HG03521 (cell line): ENCODE results near the gene DNAJC17.

Source experiments
- ATAC-seq: cut with Tn5 transposase; IDR thresholded peaks from one replicate; pipeline ENCODE4 v1.9.1; 2021; ENCODE audit warnings: mild to moderate bottlenecking, moderate library complexity; ENCODE audit not compliant: unreplicated experiment

Gene DNAJC17

DNA sequence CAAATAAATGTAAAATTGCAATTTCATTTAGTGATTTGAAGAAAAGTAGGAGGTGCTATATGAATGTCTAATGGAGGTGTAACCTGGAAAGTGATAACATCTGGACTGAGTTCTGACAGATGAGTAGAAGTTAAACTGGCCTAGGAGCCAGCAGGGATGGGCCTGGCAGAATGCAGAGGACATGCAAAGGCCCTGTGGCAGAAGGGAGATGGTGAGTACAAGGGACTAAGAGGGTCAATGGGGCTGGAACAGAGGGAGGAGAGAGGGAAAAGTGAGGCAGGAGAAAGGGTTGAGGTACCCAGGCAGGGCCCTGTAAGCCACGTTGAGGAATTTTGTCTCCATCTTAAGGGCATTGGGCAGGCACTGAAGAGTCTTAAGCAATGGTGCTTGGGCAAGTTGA, 24.6 kb upstream of the DNAJC17 start:
- no peak for ATAC-seq

DNA sequence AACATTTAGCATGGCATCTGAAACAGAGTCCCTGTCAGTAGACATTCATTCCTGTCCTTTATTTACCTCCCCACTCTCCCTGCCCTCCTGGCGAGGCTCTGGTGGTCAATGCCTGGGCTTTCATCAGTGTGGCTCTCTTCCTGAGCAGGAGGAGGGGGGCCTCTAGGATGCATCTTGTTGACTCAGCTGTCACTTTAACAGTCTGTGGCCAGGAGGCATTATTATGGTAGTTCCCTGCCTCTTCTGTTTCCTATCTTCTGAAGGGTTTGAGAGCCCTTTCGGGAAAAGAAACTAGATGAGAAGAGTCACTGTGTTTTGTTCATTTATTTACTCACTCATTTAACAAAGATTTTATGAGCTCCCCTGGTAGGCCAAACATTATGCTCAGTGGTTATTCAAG, 23.6 kb upstream of the DNAJC17 start:
- no peak for ATAC-seq

DNA sequence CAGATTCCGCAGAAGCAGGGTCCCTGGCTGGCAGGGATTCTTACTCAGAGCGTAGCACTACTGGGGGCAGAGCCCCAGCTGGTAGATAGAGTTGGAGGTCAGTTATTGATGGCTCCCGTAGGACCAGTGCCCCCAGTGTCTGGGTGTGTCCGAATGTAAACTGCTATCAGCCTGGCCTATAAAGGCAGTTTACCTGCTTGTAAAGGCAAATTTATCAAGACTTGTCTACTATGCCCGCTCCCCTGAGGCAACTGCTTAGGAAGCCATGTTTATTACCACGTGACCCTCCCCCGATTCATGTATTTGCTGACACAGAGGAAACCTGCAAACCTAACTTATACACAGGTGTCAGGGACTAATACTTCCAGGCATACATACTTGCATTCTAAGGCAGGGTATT, 21.8 kb upstream of the DNAJC17 start:
- no peak for ATAC-seq

DNA sequence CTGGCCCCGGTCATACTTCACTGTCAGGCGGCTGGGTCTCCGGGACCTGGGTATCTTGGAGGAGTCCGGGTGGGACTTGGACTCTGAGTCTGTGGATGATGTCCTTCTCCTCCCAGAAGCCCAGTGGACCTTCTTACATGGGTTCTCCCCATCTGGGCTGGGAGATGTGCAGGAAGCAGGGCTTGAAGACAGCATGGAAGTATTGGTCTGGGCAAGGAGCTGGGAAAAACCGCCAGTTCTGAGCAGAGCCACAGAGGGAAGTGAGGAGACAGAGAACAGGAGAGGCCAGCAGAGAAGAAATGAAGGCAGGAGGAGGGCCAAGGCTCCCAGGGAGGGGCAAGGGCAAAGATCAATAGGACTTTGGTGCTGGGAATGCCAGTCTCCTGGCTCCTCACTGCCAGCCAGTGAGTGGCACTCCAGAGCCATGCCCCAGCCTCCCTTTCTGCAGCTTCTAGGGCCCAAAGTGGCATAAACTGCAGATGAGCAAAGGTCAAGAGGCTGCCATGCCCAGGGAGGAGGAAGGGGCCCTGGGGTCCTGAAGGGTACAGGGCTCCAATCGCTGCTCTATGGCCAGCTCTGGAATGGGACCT, 21.3 kb upstream of the DNAJC17 start, which contains the start of gene PPP1R14D:
Gene PPP1R14D (minus strand): TSS at position 262 of the 590 bp plus-strand sequence. CDS start 67 bp downstream, at position 195.
- ATAC-seq = no peak

DNA sequence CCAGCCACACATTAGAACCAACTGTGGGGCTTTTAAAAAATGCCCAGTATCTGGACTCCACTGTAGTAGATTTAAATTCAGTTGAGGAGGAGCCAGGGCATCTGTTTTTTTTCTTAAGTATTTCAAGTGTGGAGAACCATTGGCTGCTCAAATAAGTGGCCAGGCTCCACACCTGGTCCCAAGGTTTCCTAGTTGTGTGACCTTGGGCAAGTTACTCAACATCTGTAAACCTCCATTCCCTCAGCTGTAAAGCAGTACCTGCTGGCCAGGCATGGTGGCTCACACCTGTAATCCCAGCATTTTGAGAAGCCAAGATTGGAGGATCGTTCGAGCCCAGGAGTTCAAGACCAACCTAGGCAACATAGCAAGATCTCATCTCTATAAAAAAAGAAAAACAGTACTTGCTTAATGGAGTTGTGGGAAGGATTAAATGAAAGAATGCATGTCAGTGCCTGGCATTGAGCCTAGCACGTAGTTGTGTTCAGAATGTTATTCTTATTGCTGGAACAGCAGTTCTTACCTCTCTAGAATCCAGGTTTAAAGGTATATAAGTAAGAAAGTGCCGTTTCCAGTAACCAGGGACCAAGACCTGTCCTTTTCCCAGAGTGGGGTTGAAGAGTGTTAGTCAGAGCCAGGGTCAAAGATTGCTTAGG, 19.3 kb upstream of the DNAJC17 start:
- no peak for ATAC-seq

DNA sequence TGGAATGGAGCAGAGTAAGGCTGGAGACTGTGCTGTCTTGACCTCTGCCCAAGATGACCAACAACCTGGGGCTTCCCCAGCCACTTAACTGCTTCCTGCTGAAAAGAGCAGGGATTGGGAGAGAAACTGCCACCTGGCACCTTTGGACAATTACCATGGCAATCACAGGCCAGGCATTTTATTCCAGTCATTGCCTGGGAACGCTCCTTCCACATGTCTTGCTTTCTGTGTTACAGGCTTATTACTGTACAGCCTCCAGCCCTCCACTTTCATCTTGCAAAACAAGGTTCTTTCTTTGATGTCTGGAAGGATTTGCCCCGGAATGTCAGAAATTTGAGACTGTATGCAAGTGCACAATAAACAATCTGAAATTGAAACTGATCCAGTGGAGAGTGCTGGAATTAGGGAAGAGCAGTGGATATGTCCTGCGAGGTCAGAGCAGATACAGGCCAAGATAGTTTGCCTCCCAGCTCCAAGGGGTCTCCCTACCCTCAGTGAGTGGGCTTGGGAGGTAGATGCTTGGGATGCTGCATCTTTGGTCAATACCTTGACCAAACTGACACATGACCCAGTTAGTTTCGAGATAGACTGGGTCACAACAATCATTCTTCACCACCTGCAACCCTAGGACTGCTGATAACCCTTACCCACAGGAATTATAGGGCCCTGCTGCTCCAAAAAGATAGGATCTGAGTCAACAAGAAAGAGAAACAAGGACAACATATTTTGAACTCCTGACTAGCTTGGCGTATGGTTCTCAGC, 18.6 kb upstream of the DNAJC17 start:
- no peak for ATAC-seq

DNA sequence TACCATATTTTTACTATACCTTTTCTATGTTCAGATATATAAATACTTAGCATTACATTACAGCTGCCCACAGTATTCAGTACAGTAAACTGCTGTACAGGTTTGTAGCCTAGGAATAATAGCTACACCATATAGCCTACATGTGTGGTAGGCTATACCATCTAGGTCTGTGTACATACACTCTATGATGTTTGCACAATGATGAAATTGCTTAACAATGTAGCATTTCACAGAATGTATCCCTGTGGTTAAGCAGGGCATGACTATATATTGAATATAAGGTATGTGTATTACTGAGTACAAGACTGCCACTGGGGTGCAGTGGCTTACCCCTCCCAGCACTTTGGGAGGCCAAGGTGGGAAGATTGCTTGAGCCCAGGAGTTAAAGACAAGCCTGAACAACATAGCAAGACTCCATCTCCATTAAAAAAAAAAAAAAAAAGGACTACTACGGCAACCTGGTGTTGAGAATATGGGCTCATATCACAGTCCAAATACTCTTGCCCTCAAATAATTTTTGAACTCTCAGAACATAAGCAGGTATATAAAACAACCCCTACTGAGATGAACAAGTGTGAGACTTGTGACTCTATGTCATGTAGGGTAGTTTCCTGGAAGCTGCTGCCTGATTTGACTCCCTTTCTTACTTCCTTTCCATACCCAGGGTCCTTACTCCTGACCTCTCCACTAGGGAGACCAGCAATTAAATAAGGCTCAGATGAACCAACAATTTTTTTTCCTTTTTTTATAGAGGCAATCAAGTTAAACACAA, 16.5 kb upstream of the DNAJC17 start:
- ATAC-seq = no peak

DNA sequence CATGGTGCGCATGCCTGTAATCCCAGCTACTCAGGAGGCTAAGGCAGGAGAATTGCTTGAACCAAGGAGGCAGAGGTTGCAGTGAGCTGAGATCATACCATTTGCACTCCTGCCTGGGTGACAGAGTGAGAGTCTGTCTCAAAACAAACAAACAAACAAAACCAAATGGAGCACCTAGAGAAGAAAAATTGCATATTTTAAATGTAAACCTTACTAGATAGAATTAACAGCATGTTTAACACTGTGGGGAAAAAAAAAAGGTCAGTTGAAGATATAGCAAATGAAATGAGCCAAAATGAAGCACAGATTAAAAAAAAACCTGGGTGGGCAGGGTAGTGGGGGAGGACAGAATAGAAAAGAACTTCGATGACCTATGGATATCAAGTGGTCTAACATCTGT, 13.9 kb upstream of the DNAJC17 start:
- no peak for ATAC-seq

DNA sequence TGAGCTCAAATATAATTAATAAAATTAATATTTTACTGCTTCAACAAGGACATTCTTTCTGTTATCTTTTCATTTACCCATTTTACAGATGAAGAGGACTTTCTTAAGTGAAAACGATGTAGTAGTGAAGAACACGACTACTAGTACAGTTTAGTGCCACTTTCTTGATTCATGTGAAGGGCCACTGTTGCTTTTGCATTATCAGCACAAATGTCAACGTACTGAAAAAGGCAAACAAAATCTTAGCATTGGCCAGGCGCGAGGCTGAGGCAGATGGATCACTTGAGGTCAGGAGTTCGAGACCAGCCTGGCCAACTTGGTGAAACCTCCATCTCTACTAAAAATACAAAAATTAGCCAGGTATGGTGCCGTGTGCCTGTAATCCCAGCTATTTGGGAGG, 11.8 kb upstream of the DNAJC17 start:
- no peak for ATAC-seq

DNA sequence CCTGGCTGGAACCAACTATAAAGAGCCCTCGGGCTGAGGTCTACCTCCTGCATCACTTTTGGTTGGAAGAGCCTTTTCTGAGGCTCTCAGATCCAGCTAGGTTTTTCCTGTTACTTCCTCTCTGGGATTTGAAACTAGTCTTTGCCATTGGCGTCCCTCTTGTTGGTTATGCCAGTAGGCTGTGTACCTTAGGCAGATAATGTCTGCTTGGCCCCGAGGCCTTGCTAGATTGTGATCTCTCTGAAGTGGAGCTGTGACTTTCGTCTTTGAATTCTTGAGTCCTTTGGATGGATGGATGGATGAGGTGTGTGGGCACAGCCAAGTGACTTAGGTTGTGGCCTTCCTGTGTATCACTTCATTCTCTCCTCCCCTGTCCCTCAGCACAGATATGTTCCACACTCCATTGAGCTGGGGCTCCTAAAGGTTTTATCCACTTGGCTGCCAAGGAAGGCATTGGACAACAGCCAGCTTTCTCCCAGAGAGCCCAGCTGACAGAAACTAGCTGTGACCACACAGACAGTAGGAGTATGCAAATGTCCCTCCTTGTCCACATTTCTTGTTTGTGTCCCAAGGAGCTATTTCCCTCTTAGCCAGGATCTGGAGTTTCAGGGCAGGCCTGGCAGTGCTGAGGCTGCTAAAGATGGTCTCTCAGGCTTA, 7.9 kb upstream of the DNAJC17 start:
- no peak for ATAC-seq

DNA sequence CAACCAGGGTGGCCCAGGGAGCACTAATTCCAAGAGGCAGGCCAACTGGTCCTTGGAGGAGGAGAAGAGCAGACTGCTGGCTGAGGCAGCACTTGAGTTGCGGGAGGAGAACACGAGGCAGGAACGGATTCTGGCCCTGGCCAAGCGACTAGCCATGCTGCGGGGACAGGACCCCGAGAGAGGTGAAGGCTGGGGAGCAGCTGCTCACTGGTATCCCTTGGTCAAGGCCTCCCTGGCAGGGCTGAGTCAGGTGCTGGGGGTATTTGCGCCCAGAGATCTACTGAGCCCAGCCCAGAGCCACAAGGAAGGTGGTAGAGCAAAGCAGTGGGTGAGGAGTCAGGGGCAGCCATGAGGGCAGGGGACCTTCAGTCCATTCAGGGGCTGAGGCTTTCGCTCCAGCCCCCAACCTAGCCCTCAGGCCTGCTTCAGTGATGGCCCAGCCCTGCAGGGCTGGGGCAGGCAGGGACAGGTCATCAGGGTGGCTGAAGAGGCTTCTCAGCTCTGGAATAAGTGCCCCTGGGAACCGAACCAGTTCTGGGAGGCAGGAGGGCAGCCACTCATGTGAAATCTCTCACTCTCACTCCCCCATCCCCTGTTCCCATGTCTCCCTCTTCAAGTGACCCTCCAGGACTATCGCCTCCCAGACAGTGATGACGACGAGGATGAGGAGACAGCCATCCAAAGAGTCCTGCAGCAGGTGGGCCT, 5.6 kb upstream of the DNAJC17 start:
- ATAC-seq = no peak

DNA sequence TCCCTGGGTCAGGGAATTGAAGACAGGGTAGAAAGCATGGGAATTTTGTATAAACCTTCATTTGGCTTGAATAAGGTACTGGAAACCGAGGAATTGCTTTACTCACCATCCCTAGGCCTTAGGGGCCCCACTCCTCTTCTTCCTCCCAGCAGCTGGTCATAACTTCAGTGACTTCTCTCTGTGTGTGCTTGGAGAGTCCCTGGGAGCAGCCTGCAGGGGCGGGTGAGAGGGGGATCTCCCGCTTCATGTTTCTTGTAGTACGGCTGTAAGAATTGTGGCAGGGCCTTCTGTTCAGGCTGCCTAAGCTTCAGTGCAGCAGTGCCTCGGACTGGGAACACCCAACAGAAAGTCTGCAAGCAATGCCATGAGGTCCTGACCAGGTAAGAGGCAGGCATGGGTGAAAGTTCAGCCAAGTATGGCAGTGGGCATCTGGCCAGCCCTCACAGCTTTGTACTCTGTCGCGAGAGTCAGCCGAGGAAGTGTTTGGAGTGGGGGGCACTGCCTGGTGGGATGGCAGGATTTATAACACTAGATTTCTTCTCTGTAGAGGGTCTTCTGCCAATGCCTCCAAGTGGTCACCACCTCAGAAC, 1.7 kb upstream of the DNAJC17 start:
- ATAC-seq = no peak

DNA sequence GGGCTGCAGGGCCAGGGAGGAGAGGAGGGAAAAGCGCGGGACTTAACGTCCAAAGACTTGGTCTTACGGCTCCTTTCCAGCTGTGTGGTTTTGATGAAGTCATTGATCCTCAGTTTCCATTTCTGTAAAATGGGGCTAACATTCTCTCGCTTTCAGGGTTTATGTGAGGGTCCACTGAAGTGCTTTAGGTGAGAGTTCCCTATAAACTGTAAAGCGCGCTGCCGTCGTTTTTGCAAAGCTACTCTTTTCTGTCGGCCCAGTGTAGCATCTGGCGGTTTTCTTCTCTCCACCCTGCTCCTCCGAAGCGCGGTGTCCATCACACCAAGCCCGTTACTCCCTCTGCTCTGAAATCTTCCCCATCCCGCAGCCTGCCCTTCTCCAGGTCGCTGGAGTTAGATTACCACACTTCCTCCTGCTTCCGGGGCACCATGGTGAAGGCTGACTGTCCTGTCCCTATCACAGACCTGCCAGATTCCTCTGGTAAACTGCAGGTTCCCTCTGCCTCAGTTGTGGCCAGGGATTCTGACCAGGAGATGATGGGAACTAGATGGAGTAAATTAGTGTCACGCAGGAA, 702 bp upstream of the DNAJC17 start:
- no peak for ATAC-seq

DNA sequence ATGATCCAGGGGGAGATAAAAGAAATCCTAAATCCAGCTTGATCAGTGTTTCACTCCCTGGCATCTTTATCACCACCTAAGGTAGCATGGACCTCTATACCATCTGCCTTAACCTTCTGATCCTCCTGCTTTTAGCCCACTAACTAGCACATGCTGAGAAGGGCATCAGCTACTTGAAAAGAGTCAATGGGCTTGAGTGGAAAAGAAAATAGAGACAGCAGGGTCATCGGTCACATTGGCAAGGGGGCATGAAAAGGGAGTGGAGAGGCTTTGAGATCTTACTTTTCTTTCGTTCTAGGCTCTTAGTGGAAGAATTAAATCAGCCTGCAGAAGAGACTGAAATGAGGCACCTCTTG, 623 bp downstream of the DNAJC17 start:
- no peak for ATAC-seq

DNA sequence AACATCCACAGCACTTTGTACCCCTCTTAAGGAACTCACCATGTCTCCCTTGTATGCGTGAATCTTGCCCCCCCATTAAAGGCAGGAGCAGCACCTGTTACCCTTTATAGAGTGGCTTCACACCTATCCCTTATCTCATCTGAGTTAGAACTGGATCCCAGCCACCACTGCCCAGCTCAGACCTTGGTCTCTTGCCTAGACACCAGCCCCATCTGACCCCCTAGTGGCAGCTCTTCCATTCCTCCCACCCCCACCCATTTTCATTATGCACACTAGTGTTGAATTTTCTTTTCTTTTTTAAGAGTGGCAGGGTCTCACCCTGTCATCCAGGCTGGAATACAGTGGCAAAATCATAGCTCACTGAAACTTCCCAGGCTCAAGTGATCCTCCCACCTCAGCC, 3.6 kb downstream of the DNAJC17 start:
- no peak for ATAC-seq

DNA sequence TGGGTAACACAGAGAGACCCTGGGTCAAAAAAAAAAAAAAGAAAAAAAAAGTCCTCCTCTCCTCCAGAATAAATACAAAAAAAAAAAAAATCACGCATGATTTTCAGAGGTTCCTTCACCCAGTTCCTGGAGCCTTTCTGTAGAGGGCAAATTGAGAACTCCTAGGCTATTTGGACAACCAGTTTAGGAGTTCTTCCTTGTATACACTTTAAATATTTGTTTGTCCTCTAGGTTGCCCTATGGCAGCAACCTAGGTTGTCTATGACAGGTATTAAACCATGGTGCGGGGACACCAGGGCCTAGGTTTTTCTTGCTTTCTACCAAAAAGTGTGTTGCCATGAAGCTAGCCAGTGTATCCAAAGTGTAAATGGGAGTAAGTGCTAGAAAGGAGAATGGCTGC, 4.2 kb downstream of the DNAJC17 start:
- no peak for ATAC-seq

DNA sequence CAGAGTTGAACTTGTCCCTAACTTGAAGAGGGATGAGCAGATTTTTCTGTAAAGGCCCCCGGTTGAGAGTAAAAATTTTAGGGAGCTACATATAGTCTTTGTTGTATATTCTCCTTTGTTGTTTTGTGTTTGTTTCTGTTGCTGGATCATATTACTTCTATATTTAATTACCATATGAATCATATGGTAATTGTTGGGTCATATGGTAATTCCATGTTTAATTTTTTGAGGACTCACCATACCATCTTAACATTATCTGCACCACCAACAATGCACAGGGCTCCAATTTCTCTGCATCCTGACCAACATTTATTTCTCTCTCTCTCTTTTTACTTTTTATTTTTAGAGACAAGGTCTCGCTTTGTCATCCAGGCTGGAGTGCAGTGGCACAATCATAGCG, 7.8 kb downstream of the DNAJC17 start:
- ATAC-seq = no peak

DNA sequence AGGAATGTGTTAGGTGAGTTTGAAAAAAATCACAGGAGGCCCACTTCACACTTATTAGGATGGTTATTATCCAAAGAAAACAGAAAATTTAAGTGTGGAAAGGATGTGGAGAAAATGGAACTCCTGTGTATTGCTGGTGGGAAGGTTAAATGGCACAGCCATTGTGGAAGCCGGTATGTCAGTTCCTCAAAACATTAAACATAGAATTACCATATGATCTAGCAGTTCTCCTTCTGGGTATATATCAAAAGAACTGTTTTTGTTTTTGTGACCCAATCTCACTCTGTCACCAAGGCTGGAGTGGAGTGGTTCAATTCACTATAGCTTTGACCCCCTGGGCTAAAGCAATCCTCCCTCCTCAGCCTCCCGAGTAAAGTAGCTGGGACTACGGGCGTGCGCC, 10.8 kb downstream of the DNAJC17 start:
- no peak for ATAC-seq

DNA sequence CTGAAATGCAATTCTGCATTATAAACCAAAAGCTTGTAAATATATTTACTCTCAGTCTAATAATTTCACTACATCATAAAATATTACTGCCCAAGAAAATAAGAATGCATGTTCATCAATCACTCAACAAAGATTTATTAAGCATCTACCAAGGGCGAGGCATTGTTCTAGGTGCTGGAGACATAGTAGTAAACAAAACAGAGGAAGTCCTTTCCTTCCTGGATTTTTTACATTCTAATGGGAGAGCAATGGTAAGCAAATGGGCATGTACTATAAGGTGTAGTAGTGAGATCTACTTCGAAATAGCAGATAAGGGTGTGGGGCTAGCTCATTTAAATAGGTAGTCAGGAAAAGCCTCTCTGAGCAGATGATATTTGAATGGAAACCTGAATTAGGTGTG, 11.2 kb downstream of the DNAJC17 start:
- no peak for ATAC-seq
